ENCODE results near the gene RAPGEF3. TPM values are rescaled to one million over a fixed set of nuclear protein-coding genes. Genes with fewer than 3 reads are reported as not detected.

RAPGEF3 gene
- total and polyA plus RNA-seq, 2 of the 8 experiments (the other 6 are each of a cell fraction or from before 2014, with no cell fraction given): 5.0 to 9.4 TPM

DNA sequence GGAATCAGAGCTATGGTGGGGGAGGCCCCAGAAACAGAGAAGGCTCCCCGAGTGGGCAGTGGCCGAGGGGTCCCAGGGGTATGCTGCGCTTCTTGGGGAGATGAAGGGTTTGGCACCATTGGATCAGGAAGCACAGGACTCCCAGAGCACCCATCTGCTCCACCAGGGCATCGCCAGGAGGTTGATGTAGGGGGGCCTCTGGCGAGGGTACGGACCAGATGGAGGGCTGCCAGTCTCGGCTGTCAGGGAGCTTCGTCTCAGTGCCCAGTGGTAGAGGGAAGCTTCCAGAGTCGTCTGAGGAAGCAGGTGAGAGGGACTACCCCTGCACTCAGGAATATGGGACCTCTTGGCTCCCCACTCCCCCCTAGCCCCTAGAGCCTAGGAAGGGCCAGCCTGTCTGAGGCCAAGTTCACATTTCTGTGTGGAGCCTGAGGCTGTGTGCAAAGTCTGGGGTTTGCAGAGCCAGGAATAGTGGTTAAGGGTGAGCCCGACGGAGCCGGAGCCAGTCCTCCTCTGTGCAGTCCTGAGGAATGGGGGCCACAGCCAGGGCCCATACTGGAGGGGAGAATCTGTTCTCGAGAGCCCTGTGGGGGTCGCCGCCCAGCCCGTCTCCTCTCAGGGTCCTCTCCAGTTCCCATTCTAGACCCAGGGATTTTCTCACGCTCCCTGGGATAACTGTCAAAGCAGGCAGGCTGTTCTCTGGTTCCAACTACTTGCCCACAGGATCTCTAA lies 24.5 kb upstream of the RAPGEF3 start (continued):
- no peak for TF ChIP-seq MAFK (IDR thresholded peaks at IDR 0.05; ENCODE audit: low read depth, low read length)

All from H1 (cell line).